ENCODE data around the gene RSKR. TPM values are rescaled to one million over a fixed set of nuclear protein-coding genes. Genes with fewer than 3 reads are reported as not detected.

RSKR gene
- total and polyA plus RNA-seq, 9 of the 15 experiments (the other 6 are each of a cell fraction or from before 2014, with no cell fraction given) = 1.4 to 42.3 (median 16.2) TPM

GRCh38 chr17:28598799-28599310 lies 15.1 kb downstream of the RSKR start, which contains the start of gene SPAG5 (continued):
- TF ChIP-seq TCF3 (CRISPR knock-in tag; IDR thresholded peaks at IDR 0.05) (peak; percentile 22; the same call in 1 of the 2 replicates), TAF1 (IDR thresholded peaks at IDR 0.05; ENCODE audit: control insufficient read depth, extremely low read depth, insufficient read depth, low read length, severe bottlenecking) (peak; percentile 91), COPS2 (conservative IDR thresholded peaks at IDR 0.05) (no peak), HEY1 (CRISPR knock-in tag; IDR thresholded peaks at IDR 0.05; ENCODE audit: borderline replicate concordance) (no peak), THRB (CRISPR knock-in tag; conservative IDR thresholded peaks at IDR 0.05) (no peak), ZNF24 (IDR thresholded peaks at IDR 0.05) (peak; percentile 31; the same call in 1 of the 2 replicates), ZSCAN32 (CRISPR knock-in tag; IDR thresholded peaks at IDR 0.05) (no peak), KAT8 (IDR thresholded peaks at IDR 0.05; ENCODE audit: low read depth) (no peak), RUNX1 (IDR thresholded peaks at IDR 0.05; ENCODE audit: low read depth) (no peak; the same call in 1 of the 2 replicates), BRF2 (IDR thresholded peaks at IDR 0.05; ENCODE audit: borderline replicate concordance, insufficient read depth, insufficient read length) (no peak), ZNF717 (CRISPR knock-in tag; IDR thresholded peaks at IDR 0.05) (no peak), GATA2 (CRISPR knock-in tag; IDR thresholded peaks at IDR 0.05) (no peak), ZBTB49 (CRISPR knock-in tag; IDR thresholded peaks at IDR 0.05; ENCODE audit: borderline replicate concordance) (no peak), GMEB1 (CRISPR knock-in tag; IDR thresholded peaks at IDR 0.05) (peak; percentile 92), HDAC8 (tag; IDR thresholded peaks at IDR 0.05) (no peak), RBM22 (IDR thresholded peaks at IDR 0.05; ENCODE audit: low read depth, low read length, poor library complexity, severe bottlenecking) (peak; percentile 41), TGIF2 (CRISPR knock-in tag; IDR thresholded peaks at IDR 0.05) (no peak), E2F6 (IDR thresholded peaks at IDR 0.05; ENCODE audit: borderline replicate concordance in 1 of 2, extremely low read depth in 1 of 2, insufficient read depth in 1 of 2, insufficient read length in 1 of 2, low read depth in 1 of 2, low read length in 1 of 2, poor library complexity in 1 of 2, severe bottlenecking in 1 of 2) (peak; percentile 38 to 57), ZNF23 (CRISPR knock-in tag; IDR thresholded peaks at IDR 0.05) (no peak), CHD1 (IDR thresholded peaks at IDR 0.05; ENCODE audit: low read length) (no peak), ZNF217 (CRISPR knock-in tag; IDR thresholded peaks at IDR 0.05) (no peak)

All from K562 (cell line).